Measurements from ENCODE around the gene ACSF3.

ACSF3 gene

DNA sequence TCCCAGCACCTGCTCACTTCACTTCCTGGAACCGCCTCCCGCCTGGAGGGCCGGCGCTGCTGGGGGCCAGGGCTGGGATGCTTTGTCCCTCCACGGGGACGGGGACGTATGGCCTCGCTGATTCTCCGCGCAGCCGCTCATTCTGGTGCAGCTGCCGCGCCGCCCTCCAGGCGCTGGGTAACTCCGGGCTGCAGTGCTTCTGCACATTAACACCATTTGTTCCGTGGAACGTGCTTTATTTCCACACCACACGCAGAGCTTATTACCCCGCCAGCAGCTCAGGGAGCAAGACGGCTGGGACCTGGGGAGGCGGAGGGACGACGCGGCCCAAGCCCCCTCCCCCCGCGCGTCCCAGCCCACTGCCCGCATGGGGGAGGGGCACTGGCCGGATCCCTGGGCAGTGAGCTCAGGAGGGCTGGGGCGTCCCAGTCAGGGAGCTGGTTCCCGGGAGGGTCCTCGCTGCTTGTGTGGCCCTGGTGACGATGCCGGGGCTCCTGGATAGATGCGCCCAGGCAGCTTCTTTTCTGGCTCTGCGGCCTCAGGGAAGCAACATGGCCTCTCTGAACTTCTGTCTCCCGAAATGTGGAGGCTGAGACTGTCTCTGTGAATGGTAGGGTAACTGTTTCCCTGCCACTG, 45.4 kb upstream of the ACSF3 start:
- TF ChIP-seq, protein P1, sequence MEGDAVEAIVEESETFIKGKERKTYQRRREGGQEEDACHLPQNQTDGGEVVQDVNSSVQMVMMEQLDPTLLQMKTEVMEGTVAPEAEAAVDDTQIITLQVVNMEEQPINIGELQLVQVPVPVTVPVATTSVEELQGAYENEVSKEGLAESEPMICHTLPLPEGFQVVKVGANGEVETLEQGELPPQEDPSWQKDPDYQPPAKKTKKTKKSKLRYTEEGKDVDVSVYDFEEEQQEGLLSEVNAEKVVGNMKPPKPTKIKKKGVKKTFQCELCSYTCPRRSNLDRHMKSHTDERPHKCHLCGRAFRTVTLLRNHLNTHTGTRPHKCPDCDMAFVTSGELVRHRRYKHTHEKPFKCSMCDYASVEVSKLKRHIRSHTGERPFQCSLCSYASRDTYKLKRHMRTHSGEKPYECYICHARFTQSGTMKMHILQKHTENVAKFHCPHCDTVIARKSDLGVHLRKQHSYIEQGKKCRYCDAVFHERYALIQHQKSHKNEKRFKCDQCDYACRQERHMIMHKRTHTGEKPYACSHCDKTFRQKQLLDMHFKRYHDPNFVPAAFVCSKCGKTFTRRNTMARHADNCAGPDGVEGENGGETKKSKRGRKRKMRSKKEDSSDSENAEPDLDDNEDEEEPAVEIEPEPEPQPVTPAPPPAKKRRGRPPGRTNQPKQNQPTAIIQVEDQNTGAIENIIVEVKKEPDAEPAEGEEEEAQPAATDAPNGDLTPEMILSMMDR (IDR thresholded peaks at IDR 0.05; ENCODE audit: insufficient read depth, low read depth, low read length, missing control alignments): no peak
- DNase-seq (ENCODE audit: low read depth): no peak
- no peak overlapping the region for H3K4me3 ChIP-seq (ENCODE audit: low read length)

DNA sequence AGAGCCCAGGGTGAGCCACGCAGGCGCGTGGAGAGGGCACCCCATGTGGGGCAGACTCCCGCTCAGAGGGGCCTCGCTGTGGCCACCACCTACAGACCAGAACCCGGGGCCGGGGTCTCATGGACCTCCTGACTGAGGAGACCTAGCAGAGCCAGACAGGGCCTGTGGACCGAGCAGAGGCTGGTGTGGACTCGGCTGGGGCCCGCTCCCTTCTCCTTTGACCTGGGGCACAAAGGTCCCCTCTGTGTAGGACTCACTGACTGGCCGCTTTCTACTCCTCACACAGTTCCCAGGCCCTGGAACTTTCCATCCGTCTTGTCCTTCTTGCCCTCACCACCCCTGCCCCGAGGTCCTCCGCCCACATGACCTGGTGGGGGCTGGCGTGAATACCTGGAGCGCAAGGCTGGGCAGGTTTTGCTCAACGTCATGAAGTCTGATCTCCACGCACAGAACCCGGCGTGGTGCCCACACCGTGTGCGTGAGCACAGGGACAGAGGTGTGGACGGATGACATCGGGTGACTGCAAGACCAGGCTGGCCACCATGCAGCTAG, 44.7 kb upstream of the ACSF3 start:
- H3K4me3 ChIP-seq (ENCODE audit: low read length): no peak overlapping the region
- TF ChIP-seq, protein P1 (IDR thresholded peaks at IDR 0.05; ENCODE audit: insufficient read depth, low read depth, low read length, missing control alignments): no peak
- DNase-seq (ENCODE audit: low read depth): no peak

DNA sequence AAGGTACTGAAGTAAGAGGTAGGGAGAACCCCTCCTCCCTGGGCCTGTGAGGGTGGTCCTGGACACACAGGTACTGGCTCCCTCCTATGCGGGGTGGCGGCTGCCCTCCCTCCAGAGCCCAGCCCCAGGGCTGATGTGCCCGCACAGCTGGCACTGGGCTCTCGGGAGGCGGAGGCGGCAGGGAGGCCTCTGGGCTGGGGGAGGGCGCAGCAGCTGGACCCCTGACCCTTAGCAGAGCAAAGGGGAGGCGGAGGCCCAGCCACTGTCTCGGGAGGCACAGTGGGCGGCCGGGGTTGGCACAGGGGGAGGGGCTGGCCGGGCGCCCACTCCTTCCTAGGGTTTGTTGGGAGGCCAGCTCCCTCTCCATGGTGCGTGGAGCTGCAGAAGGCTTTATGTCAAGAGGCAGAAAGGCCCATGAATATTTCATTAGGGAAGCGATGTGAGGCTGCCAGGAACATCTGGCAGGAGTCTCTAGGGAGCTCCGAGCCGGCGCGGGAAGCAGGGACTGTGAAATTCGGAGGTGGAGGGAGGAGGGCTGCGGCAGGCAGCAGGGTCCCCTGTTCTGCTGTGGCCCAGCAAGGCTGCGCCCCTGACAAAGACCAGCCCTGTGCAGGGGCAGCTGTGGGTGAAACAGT, 44.1 kb upstream of the ACSF3 start:
- DNase-seq (ENCODE audit: low read depth): no peak
- no peak overlapping the region for H3K4me3 ChIP-seq (ENCODE audit: low read length)
- TF ChIP-seq, protein P1 (IDR thresholded peaks at IDR 0.05; ENCODE audit: insufficient read depth, low read depth, low read length, missing control alignments): no peak

DNA sequence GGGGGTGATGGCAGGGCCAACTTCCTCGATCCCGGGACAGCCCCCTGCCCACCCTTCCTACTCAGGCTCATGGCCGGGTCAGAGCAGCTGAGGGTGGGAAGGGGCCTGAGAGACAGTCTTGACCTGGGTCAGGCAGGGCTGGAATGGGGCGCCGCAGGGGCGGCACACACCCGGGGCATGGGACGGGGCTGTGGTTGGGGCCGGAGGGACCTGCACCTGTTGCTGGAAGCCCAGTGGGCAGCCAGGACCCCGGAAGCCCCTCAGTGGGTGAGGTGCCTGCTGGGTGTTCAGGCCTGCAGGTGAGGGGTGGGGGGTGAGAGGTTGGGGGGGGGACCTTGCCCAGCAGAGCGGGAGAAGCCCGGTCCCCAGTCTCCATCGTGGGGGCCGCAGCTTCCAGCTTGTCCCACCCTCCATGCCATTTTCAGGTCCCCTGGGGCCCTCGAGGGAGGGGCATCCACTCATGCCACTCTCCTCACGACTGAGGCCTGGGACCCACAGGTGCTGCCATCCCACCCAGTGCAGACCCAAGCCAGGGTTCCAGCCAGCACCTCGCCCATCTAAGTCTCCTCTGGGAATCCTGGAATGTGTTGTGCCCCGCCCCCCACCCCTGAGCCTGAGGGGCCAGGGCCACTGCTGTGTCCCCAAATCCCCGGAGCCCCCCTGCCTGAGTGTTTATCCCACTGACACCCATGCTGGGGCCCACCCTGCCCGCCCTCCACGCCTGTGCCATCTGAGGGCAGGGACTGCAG, 43.4 kb upstream of the ACSF3 start:
- no peak for DNase-seq (ENCODE audit: low read depth)
- TF ChIP-seq, protein P1 (IDR thresholded peaks at IDR 0.05; ENCODE audit: insufficient read depth, low read depth, low read length, missing control alignments): no peak
- H3K4me3 ChIP-seq (ENCODE audit: low read length): no peak overlapping the region

DNA sequence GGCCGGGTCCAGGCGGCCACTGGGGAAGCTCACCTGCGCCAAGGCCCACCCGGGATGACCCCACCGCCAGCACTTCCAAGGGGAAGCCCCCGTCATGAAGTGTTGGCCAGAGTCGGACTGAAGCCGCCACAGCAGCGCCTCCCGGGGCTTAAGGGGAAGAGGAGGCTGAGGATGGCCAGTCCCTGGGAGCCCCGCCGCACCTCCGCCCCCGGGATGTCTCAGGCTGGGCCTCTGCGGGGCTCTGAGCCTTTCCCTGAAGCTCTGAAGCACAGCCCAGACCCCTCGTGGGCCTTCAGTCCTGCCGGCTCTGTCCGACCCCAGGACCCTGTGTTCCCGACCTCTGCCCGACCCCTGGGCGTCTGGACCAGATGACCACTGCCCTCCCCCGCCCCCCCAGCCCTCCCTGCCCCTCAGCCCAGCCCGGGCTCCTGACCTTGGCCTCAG, 42.8 kb upstream of the ACSF3 start:
- TF ChIP-seq, protein P1 (IDR thresholded peaks at IDR 0.05; ENCODE audit: insufficient read depth, low read depth, low read length, missing control alignments): no peak
- H3K4me3 ChIP-seq (ENCODE audit: low read length): no peak overlapping the region
- DNase-seq (ENCODE audit: low read depth): no peak

DNA sequence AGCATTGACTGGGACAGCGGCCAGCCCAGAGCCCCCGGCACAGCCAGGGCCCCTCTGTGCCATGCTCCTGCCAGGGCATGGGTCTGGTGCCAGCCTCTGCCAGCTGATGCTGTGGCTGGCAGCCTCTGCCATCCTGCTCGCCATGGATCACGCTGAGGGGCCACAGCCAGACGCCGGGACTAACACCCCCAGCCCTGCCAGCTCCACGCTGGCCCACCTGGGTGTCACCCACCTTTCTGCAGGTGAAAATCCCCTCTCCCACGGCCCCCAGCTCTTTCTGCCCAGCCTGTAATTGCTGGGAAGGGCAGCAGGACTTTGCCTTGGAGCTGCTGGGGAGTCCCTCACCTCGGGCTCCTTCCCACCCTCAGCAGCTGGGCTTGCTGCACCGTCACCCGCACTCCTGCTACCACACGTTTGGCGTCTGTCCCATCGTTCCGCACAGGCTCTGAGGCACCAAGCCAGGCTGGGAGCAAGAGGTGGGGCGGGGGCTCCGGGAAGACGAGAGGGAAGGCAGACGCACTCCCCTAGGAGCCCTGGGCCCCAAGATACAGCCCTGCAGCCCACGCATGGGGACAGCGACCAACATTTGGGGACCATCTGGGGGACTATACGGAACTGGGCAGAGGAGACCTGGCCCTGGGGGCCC, 42.0 kb upstream of the ACSF3 start:
- TF ChIP-seq, protein P1 (IDR thresholded peaks at IDR 0.05; ENCODE audit: insufficient read depth, low read depth, low read length, missing control alignments): no peak
- peak overlapping the region; percentile 53 for H3K4me3 ChIP-seq (ENCODE audit: low read length)
- no peak for DNase-seq (ENCODE audit: low read depth)

Measured in epithelial cell of esophagus (primary cell).